Adipocyte (in vitro differentiated cells): Measurements from ENCODE around the gene FBXO48.
"Not testable (repeated sequence)": the region's sequence is repeated elsewhere in the genome, so short reads cannot be mapped to it uniquely, and the experiment has no call there.

Experiments used
- DNase-seq: peaks from one replicate; pipeline ENCODE4 v3.0.0-alpha.2; 2015; ENCODE audit warnings: low read depth
- H3K27me3 ChIP-seq: replicated peaks from 2 replicates; pipeline ENCODE4 v1.7.0; 2013; ENCODE audit warnings: mild to moderate bottlenecking, low read length, moderate library complexity; ENCODE audit not compliant: control insufficient read depth, insufficient read depth
- H3K36me3 ChIP-seq: 2 replicates; pipeline ENCODE4 v1.7.0; 2013; ENCODE audit warnings: low read length, mild to moderate bottlenecking, moderate library complexity; ENCODE audit not compliant: control insufficient read depth, insufficient read depth, severe bottlenecking
- H3K4me1 ChIP-seq: 2 replicates; pipeline ENCODE4 v1.7.0; 2013; ENCODE audit warnings: mild to moderate bottlenecking, low read length, moderate library complexity; ENCODE audit not compliant: control insufficient read depth, insufficient read depth
- H3K4me3 ChIP-seq: 2 replicates; pipeline ENCODE4 v1.7.0; 2013; ENCODE audit warnings: mild to moderate bottlenecking, low read length, moderate library complexity
- H3K9ac ChIP-seq: 2 replicates; pipeline ENCODE4 v1.7.0; 2013; ENCODE audit warnings: mild to moderate bottlenecking, low read length, moderate library complexity
- H3K9me3 ChIP-seq: 2 replicates; pipeline ENCODE4 v1.7.0; 2013; ENCODE audit warnings: mild to moderate bottlenecking, low read length, moderate library complexity; ENCODE audit not compliant: control insufficient read depth

FBXO48 gene

GRCh38 chr2:68491582-68491981 is 24.5 kb upstream of the FBXO48 start:
- no peaks in the 10 kb centered on the region for H3K27me3 ChIP-seq
- no peak for DNase-seq
- H3K4me3 ChIP-seq, result no peak overlapping the region
- no peak overlapping the region for H3K9ac ChIP-seq
- H3K4me1 ChIP-seq, result peaks cover 6% of the 10 kb centered on the region
- no peaks in the 10 kb centered on the region for H3K9me3 ChIP-seq
- no peaks in the 10 kb centered on the region for H3K36me3 ChIP-seq

- no peak overlapping the region for H3K4me3 ChIP-seq
- no peaks in the 10 kb centered on the region for H3K27me3 ChIP-seq
- H3K36me3 ChIP-seq, result no peaks in the 10 kb centered on the region
- H3K9me3 ChIP-seq, result no peaks in the 10 kb centered on the region
- no peak for DNase-seq
- H3K4me1 ChIP-seq, result peaks cover 6% of the 10 kb centered on the region
- H3K9ac ChIP-seq, result no peak overlapping the region
Observed at GRCh38 chr2:68489282-68489681, 22.2 kb upstream of the FBXO48 start.

- H3K4me1 ChIP-seq, H3K4me3 ChIP-seq, H3K9ac ChIP-seq, H3K36me3 ChIP-seq, H3K27me3 ChIP-seq, H3K9me3 ChIP-seq: not testable (repeated sequence)
- DNase-seq, result peak; percentile 18
Observed at GRCh38 chr2:68488605-68489004, 21.5 kb upstream of the FBXO48 start.

GRCh38 chr2:68487773-68488355 is 20.8 kb upstream of the FBXO48 start:
- no peaks in the 10 kb centered on the region for H3K27me3 ChIP-seq
- DNase-seq, result peak; percentile 66

GRCh38 chr2:68483011-68483410 is 15.9 kb upstream of the FBXO48 start:
- Histone ChIP-seq H3K36me3 (no peaks in the 10 kb centered on the region), H3K4me1 (peaks cover 4% of the 10 kb centered on the region), H3K27me3 (no peaks in the 10 kb centered on the region), H3K4me3 (no peak overlapping the region), H3K9ac (no peak overlapping the region), H3K9me3 (no peaks in the 10 kb centered on the region)
- DNase-seq, result no peak

More at GRCh38 chr2:68487773-68488355, 20.8 kb upstream of the FBXO48 start:
- peaks cover 6% of the 10 kb centered on the region for H3K4me1 ChIP-seq
- no peaks in the 10 kb centered on the region for H3K36me3 ChIP-seq
- no peaks in the 10 kb centered on the region for H3K9me3 ChIP-seq
- no peak overlapping the region for H3K9ac ChIP-seq
- H3K4me3 ChIP-seq, result no peak overlapping the region

GRCh38 chr2:68482296-68482820 is 15.3 kb upstream of the FBXO48 start:
- H3K36me3 ChIP-seq, result no peaks in the 10 kb centered on the region
- peaks cover 4% of the 10 kb centered on the region for H3K4me1 ChIP-seq
- no peak for DNase-seq

GRCh38 chr2:68478688-68479087 is 11.6 kb upstream of the FBXO48 start:
- no peak for DNase-seq
- no peaks in the 10 kb centered on the region for H3K36me3 ChIP-seq
- no peaks in the 10 kb centered on the region for H3K9me3 ChIP-seq
- H3K4me3 ChIP-seq, result no peak overlapping the region
- no peak overlapping the region for H3K9ac ChIP-seq
- peaks cover 9% of the 10 kb centered on the region for H3K4me1 ChIP-seq
- H3K27me3 ChIP-seq, result no peaks in the 10 kb centered on the region

More at GRCh38 chr2:68482296-68482820, 15.3 kb upstream of the FBXO48 start:
- H3K4me3 ChIP-seq, result no peak overlapping the region
- no peaks in the 10 kb centered on the region for H3K27me3 ChIP-seq
- no peaks in the 10 kb centered on the region for H3K9me3 ChIP-seq
- no peak overlapping the region for H3K9ac ChIP-seq

- Histone ChIP-seq H3K9ac (no peak overlapping the region), H3K9me3 (no peaks in the 10 kb centered on the region), H3K27me3 (no peaks in the 10 kb centered on the region), H3K4me1 (peaks cover 5% of the 10 kb centered on the region), H3K36me3 (no peaks in the 10 kb centered on the region), H3K4me3 (no peak overlapping the region)
- no peak for DNase-seq
Observed at GRCh38 chr2:68476454-68476853, 9.4 kb upstream of the FBXO48 start.

GRCh38 chr2:68475576-68475975 is 8.5 kb upstream of the FBXO48 start:
- no peaks in the 10 kb centered on the region for H3K27me3 ChIP-seq
- no peak overlapping the region for H3K4me3 ChIP-seq
- no peaks in the 10 kb centered on the region for H3K9me3 ChIP-seq
- DNase-seq, result no peak
- H3K4me1 ChIP-seq, result peaks cover 5% of the 10 kb centered on the region
- no peaks in the 10 kb centered on the region for H3K36me3 ChIP-seq
- H3K9ac ChIP-seq, result no peak overlapping the region

GRCh38 chr2:68475110-68475509 is 8.0 kb upstream of the FBXO48 start:
- Histone ChIP-seq H3K4me1 (peaks cover 6% of the 10 kb centered on the region), H3K27me3 (no peaks in the 10 kb centered on the region), H3K36me3 (no peaks in the 10 kb centered on the region), H3K9me3 (no peaks in the 10 kb centered on the region), H3K4me3 (no peak overlapping the region), H3K9ac (no peak overlapping the region)
- no peak for DNase-seq

- H3K9ac ChIP-seq, result no peak overlapping the region
Observed at GRCh38 chr2:68472796-68473414, 5.8 kb upstream of the FBXO48 start.

More at GRCh38 chr2:68472796-68473414, 5.8 kb upstream of the FBXO48 start:
- no peaks in the 10 kb centered on the region for H3K9me3 ChIP-seq
- H3K36me3 ChIP-seq, result no peaks in the 10 kb centered on the region
- no peak overlapping the region for H3K4me3 ChIP-seq
- no peaks in the 10 kb centered on the region for H3K27me3 ChIP-seq
- H3K4me1 ChIP-seq, result peaks cover 27% of the 10 kb centered on the region
- no peak for DNase-seq
